Mammary epithelial cell (primary cell): ENCODE data around the gene MDFI.

Source experiments
- EZH2 ChIP-seq: IDR thresholded peaks from 2 replicates; pipeline ENCODE4 v1.6.1; 2012; ENCODE audit warnings: low read length, inconsistent platforms, borderline replicate concordance
- TF ChIP-seq, protein P1 (sequence below), 2 donors: IDR thresholded peaks in 1 of 2; conservative IDR thresholded peaks in 1 of 2; 2 replicates each; pipeline ENCODE4 v1.5.1; 2011 to 2012; ENCODE audit warnings: inconsistent platforms in 2 of 2, low read length in 2 of 2, mild to moderate bottlenecking in 2 of 2, control low read depth in 1 of 2, low read depth in 1 of 2; ENCODE audit not compliant: insufficient read depth in 1 of 2; ENCODE audit errors: extremely low read depth in 1 of 2

DNA sequence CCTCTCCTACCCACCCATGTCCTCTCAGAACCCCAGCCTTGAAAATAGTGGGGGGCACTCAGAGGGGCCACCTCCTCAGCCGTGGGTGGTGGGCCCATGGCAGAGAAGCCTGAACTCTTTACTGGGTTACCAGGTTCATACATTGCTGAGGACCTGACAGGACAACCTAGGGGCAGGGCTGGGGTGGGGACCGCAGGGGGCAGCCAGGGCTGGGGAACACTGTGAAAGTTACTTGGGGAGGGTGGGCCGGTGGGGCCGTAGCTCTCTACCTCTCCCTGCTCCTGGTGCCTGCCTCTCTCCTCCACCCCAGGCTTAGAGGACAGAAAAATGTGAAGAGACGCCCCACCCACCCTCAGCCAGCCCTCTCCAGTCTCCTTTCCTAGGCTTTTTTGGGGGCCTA lies 15.4 kb downstream of the MDFI start:
- TF ChIP-seq, protein P1, sequence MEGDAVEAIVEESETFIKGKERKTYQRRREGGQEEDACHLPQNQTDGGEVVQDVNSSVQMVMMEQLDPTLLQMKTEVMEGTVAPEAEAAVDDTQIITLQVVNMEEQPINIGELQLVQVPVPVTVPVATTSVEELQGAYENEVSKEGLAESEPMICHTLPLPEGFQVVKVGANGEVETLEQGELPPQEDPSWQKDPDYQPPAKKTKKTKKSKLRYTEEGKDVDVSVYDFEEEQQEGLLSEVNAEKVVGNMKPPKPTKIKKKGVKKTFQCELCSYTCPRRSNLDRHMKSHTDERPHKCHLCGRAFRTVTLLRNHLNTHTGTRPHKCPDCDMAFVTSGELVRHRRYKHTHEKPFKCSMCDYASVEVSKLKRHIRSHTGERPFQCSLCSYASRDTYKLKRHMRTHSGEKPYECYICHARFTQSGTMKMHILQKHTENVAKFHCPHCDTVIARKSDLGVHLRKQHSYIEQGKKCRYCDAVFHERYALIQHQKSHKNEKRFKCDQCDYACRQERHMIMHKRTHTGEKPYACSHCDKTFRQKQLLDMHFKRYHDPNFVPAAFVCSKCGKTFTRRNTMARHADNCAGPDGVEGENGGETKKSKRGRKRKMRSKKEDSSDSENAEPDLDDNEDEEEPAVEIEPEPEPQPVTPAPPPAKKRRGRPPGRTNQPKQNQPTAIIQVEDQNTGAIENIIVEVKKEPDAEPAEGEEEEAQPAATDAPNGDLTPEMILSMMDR (conservative IDR thresholded peaks at IDR 0.05 in 1 of 2, IDR thresholded peaks at IDR 0.05 in 1 of 2; ENCODE audit: extremely low read depth in 1 of 2, insufficient read depth in 1 of 2, low read depth in 1 of 2, low read length in 2 of 2), result no peak
- no peak for TF ChIP-seq EZH2
